ENCODE measurements around the gene HERPUD1.

The HERPUD1 gene

GRCh38 chr16:56943761-56944375 is 11.9 kb downstream of the HERPUD1 start:
- TF ChIP-seq CTCF (IDR thresholded peaks at IDR 0.05; ENCODE audit: insufficient read depth, missing control alignments) = no peak
- no peak for FAIRE-seq
- no peak for DNase-seq (ENCODE audit: insufficient read length, low spot score)

- FAIRE-seq (no peak), DNase-seq (ENCODE audit: insufficient read length, low spot score) (no peak)
- TF ChIP-seq CTCF (IDR thresholded peaks at IDR 0.05; ENCODE audit: insufficient read depth, missing control alignments) = no peak
These were observed 13.3 kb downstream of the HERPUD1 start for GRCh38 chr16:56944954-56945839.

GRCh38 chr16:56945847-56946527 is 14.0 kb downstream of the HERPUD1 start:
- DNase-seq (ENCODE audit: insufficient read length, low spot score) = no peak
- no peak for TF ChIP-seq CTCF (IDR thresholded peaks at IDR 0.05; ENCODE audit: insufficient read depth, missing control alignments)
- FAIRE-seq = no peak

- no peak for DNase-seq (ENCODE audit: insufficient read length, low spot score)
- no peak for FAIRE-seq
- no peak for TF ChIP-seq CTCF (IDR thresholded peaks at IDR 0.05; ENCODE audit: insufficient read depth, missing control alignments)
These were observed 15.0 kb downstream of the HERPUD1 start for GRCh38 chr16:56946767-56947603.

- FAIRE-seq (no peak), DNase-seq (ENCODE audit: insufficient read length, low spot score) (no peak)
- no peak for TF ChIP-seq CTCF (IDR thresholded peaks at IDR 0.05; ENCODE audit: insufficient read depth, missing control alignments)
These were observed 15.7 kb downstream of the HERPUD1 start for GRCh38 chr16:56947604-56947995.

GRCh38 chr16:56948234-56948633 is 16.3 kb downstream of the HERPUD1 start:
- TF ChIP-seq CTCF (IDR thresholded peaks at IDR 0.05; ENCODE audit: insufficient read depth, missing control alignments) = no peak
- FAIRE-seq (no peak), DNase-seq (ENCODE audit: insufficient read length, low spot score) (no peak)

Data from D721Med (cell line).